ENCODE results near the gene ALDH7A1.

ALDH7A1 gene

DNA sequence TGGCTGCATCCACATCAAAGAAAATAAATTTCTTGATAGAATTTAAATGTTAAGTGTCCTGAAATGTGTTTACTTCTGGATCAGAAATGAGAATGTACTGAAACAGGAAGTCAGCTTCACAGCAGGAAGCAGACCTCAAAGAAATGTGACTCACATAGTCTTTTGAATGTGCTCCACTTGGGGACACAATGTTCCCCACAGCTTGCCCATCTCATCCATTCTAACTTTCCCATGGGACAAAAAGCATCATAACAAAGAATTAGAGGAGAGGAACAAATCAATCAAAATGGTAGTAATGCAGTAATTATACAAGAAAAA is 86.1 kb downstream of the ALDH7A1 start:
- TF ChIP-seq, protein P1, sequence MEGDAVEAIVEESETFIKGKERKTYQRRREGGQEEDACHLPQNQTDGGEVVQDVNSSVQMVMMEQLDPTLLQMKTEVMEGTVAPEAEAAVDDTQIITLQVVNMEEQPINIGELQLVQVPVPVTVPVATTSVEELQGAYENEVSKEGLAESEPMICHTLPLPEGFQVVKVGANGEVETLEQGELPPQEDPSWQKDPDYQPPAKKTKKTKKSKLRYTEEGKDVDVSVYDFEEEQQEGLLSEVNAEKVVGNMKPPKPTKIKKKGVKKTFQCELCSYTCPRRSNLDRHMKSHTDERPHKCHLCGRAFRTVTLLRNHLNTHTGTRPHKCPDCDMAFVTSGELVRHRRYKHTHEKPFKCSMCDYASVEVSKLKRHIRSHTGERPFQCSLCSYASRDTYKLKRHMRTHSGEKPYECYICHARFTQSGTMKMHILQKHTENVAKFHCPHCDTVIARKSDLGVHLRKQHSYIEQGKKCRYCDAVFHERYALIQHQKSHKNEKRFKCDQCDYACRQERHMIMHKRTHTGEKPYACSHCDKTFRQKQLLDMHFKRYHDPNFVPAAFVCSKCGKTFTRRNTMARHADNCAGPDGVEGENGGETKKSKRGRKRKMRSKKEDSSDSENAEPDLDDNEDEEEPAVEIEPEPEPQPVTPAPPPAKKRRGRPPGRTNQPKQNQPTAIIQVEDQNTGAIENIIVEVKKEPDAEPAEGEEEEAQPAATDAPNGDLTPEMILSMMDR (IDR thresholded peaks at IDR 0.05; ENCODE audit: low read depth, low read length) = no peak
- Histone ChIP-seq H3K36me3 (no peaks in the 10 kb centered on the region), H3K27me3 (ENCODE audit: insufficient read depth, low read depth, severe bottlenecking) (no peaks in the 10 kb centered on the region), H3K4me3 (ENCODE audit: low read depth, low read length) (no peak overlapping the region), H3K27ac (no peak overlapping the region), H3K9me3 (ENCODE audit: severe bottlenecking) (no peaks in the 10 kb centered on the region)
- no peak for DNase-seq

DNA sequence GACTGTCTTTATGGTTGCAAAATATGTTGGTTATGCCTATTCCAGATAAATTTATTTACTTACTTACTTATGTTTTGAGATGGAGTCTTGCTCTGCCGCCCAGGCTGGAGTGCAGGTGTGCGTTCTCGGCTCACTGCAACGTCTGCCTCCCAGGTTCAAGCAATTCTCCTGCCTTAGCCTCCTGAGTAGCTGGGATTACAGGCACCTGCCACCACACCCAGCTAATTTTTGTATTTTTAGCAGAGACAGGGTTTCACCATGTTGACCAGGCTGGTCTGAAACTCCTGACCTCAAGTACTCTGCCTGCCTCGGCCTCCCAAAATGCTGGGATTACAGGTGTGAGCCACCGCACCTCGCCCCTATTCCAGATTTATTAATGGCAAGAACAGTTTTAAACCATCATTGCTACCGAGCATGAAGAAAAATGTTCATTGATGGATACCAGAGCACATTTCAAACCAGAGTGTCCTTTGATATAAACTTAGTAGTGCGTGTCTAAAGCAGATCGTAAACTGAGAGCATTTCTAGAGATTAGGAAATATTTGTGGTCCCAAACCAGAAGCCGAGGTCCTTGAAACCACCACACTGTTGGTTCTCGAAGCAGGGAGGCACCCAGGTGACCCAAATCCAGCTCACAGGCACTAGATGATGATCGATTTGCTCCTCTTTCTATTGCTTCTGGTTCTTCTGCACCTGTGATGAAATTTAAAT is 86.6 kb downstream of the ALDH7A1 start:
- no peak overlapping the region for H3K4me3 ChIP-seq (ENCODE audit: low read depth, low read length)
- no peaks in the 10 kb centered on the region for H3K9me3 ChIP-seq (ENCODE audit: severe bottlenecking)
- no peak overlapping the region for H3K27ac ChIP-seq
- DNase-seq = no peak
- TF ChIP-seq, protein P1 (IDR thresholded peaks at IDR 0.05; ENCODE audit: low read depth, low read length) = no peak
- no peaks in the 10 kb centered on the region for H3K27me3 ChIP-seq (ENCODE audit: insufficient read depth, low read depth, severe bottlenecking)
- no peaks in the 10 kb centered on the region for H3K36me3 ChIP-seq

DNA sequence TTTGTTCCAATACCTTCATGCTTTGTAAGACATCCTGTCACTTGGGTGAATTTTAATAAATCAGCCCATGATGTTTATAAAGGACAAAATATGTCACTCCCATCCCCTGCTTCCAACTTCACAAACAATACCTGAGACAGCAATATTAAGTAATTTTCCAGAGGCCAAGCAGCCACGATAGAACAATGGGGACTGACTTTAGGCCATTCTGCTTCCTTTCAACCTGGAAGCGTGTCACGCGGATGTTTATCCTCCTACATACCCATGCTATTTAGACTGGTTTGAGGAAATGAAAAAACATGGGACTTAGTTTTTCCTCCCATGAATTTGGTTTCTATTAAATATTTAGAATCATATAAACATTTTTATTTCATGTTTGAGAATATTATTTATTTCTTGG is 88.9 kb downstream of the ALDH7A1 start:
- no peak overlapping the region for H3K4me3 ChIP-seq (ENCODE audit: low read depth, low read length)

DNA sequence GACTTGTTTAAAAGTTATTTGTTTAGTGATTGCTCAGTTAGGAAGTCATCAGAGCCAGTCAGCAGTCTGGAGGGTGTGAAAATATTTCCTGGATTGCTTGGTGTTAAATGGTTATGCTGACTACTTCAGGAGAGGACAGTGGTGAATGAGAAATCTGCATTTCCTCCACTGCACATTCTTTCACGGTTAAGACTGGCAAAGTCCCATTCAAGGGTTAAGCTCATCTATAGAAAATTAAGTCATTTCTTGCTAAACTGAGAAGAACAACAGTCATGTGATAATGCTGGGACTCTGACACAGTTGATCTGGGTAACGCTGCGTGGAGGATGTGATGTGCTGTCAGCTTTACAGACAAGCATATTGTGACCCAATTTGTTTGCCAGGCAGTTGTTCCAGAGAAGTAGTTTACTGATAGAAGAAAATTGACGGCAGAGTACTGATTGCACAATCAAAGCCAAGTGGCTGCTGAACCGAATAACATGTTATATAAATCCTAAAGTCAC is 91.4 kb downstream of the ALDH7A1 start:
- Histone ChIP-seq H3K27ac (no peak overlapping the region), H3K9me3 (ENCODE audit: severe bottlenecking) (no peaks in the 10 kb centered on the region), H3K27me3 (ENCODE audit: insufficient read depth, low read depth, severe bottlenecking) (no peaks in the 10 kb centered on the region), H3K4me3 (ENCODE audit: low read depth, low read length) (no peak overlapping the region), H3K36me3 (no peaks in the 10 kb centered on the region)
- TF ChIP-seq, protein P1 (IDR thresholded peaks at IDR 0.05; ENCODE audit: low read depth, low read length) = no peak
- DNase-seq = no peak

More for the DNA sequence above, 88.9 kb downstream of the ALDH7A1 start:
- no peak overlapping the region for H3K27ac ChIP-seq
- H3K27me3 ChIP-seq (ENCODE audit: insufficient read depth, low read depth, severe bottlenecking) = no peaks in the 10 kb centered on the region
- H3K36me3 ChIP-seq = no peaks in the 10 kb centered on the region
- no peak for DNase-seq
- no peaks in the 10 kb centered on the region for H3K9me3 ChIP-seq (ENCODE audit: severe bottlenecking)
- TF ChIP-seq, protein P1 (IDR thresholded peaks at IDR 0.05; ENCODE audit: low read depth, low read length) = no peak

DNA sequence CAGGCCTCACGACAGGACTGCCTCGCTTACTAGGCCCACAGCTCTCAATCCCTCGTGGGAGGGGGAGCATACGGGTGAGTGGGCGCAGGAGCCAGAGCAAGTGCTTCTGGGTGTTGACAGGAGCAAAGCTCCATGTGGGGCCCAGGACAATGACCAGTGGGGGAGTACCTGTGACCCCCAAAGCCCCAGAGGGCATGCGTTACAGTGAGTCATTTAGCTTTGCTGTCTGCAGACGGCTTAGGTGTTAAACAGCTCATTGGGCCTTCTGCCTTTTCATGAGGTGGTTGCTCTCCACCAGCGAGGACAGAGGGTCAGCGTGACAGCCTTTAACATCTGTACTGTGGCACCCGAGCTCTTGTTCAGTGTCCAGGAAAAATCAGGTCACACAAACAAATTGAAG is 93.6 kb downstream of the ALDH7A1 start:
- DNase-seq = no peak
- H3K4me3 ChIP-seq (ENCODE audit: low read depth, low read length) = no peak overlapping the region
- H3K27ac ChIP-seq = no peak overlapping the region
- TF ChIP-seq, protein P1 (IDR thresholded peaks at IDR 0.05; ENCODE audit: low read depth, low read length) = no peak
- H3K9me3 ChIP-seq (ENCODE audit: severe bottlenecking) = no peaks in the 10 kb centered on the region
- H3K36me3 ChIP-seq = no peaks in the 10 kb centered on the region
- no peaks in the 10 kb centered on the region for H3K27me3 ChIP-seq (ENCODE audit: insufficient read depth, low read depth, severe bottlenecking)

DNA sequence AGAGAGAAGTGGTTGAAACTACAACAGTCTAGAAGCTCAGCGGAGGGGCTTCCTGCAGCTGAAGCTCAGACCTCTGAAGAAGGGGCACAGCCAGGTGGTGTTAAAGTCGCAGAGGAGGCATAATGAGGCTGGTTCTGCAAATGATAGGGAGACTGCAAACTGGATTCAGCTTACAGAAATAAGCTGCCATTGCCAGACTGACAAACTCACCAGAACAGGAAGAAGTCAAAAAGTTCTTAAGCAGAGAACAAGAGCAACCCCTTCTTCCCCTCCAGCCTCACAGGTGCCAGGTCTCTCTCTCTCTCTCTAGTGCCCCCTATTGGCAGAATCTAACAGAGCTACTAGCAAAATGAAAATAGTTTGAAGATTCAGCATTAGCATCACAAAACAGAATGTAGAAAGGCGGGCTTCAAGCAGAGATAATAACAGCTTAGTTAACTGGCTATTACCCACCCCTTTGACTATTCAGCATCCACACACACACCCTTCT is 95.1 kb downstream of the ALDH7A1 start:
- Histone ChIP-seq H3K9me3 (ENCODE audit: severe bottlenecking) (no peaks in the 10 kb centered on the region), H3K4me3 (ENCODE audit: low read depth, low read length) (no peak overlapping the region), H3K27me3 (ENCODE audit: insufficient read depth, low read depth, severe bottlenecking) (no peaks in the 10 kb centered on the region), H3K27ac (no peak overlapping the region), H3K36me3 (no peaks in the 10 kb centered on the region)
- TF ChIP-seq, protein P1 (IDR thresholded peaks at IDR 0.05; ENCODE audit: low read depth, low read length) = peak; percentile 56
- no peak for DNase-seq
